Endothelial cell of umbilical vein (primary cell): Measurements from ENCODE around the gene NEU4. TPM values are rescaled to one million over a fixed set of nuclear protein-coding genes. Genes with fewer than 3 reads are reported as not detected.

ENCODE experiments used
- BruUV-seq: library from RNA; stranded (reverse); fragments of 400-500 nt; replicated peaks from 2 replicates; lab custom pipeline; 2021; lab: Mats Ljungman, UMichigan
- CTCF ChIA-PET: fragments of 300-600, 350-600 bp; sonication (Branson Sonifier 250); formaldehyde crosslinking; loops from one replicate; lab custom pipeline; 2021; ENCODE audit warnings: antibody characterized with exemption, inconsistent platforms; lab: Charles Lee
- POLR2A ChIA-PET: fragments of 300-600, 350-600 bp; sonication (Branson Sonifier 250); formaldehyde crosslinking; loops from one replicate; lab custom pipeline; 2021; ENCODE audit warnings: antibody characterized with exemption, inconsistent platforms; lab: Charles Lee
- DNase-seq: peaks from one replicate; pipeline ENCODE4 v3.0.0-alpha.2; 2011; ENCODE audit warnings: low read depth, low spot score
- FAIRE-seq: peaks from 2 replicates; lab custom pipeline; 2011; peaks lifted over from hg19 to GRCh38; lab: Jason Lieb, UNC
- H2AFZ ChIP-seq: 2 replicates; pipeline ENCODE4 v1.6.0; 2012; ENCODE audit warnings: low read depth, low read length, control low read depth, inconsistent platforms
- H3K27ac ChIP-seq: 2 replicates; pipeline ENCODE4 v1.5.1; 2011; ENCODE audit warnings: low read depth, mild to moderate bottlenecking, control low read depth, low read length, moderate library complexity; ENCODE audit not compliant: insufficient read depth
- H3K27me3 ChIP-seq, 2 experiments: 2 replicates each; pipeline versions ENCODE4 v1.6.0 to v1.6.1; 2011; ENCODE audit warnings: low read length in 2 of 2, mixed read lengths in 1 of 2; ENCODE audit not compliant: control insufficient read depth in 2 of 2, insufficient read depth in 2 of 2
- H3K36me3 ChIP-seq, 2 experiments: 2 replicates in 1 of 2; 3 replicates in 1 of 2; pipeline ENCODE4 v1.5.1; 2011; ENCODE audit warnings: low read length in 2 of 2, mild to moderate bottlenecking in 1 of 2, moderate library complexity in 1 of 2; ENCODE audit not compliant: control insufficient read depth in 2 of 2, insufficient read depth in 2 of 2; ENCODE audit errors: extremely low read depth in 1 of 2
- H3K4me1 ChIP-seq: 3 replicates; pipeline ENCODE4 v1.5.1; 2011; ENCODE audit warnings: mild to moderate bottlenecking, low read length; ENCODE audit not compliant: control insufficient read depth, insufficient read depth; ENCODE audit errors: extremely low read depth
- H3K4me2 ChIP-seq: 2 replicates; pipeline ENCODE4 v1.6.1; 2011; ENCODE audit warnings: low read length, control low read depth, mixed read lengths; ENCODE audit not compliant: insufficient read depth
- H3K4me3 ChIP-seq, 3 experiments: fragments of 200-600 bp in 1 of 3; sonication (generic), shearing (Covaris generic) in 1 of 3; replicated peaks in 1 of 3; 2 replicates each; pipeline ENCODE4 v1.5.1; 2011 to 2016; ENCODE audit warnings: control low read depth in 3 of 3, low read length in 3 of 3, mild to moderate bottlenecking in 2 of 3, inconsistent platforms in 1 of 3, low read depth in 1 of 3, moderate library complexity in 1 of 3; ENCODE audit not compliant: insufficient read depth in 1 of 3
- H3K79me2 ChIP-seq: 2 replicates; pipeline ENCODE4 v1.6.0; 2012; ENCODE audit warnings: low read length, inconsistent platforms; ENCODE audit not compliant: control insufficient read depth, insufficient read depth
- H3K9ac ChIP-seq: replicated peaks from 2 replicates; pipeline ENCODE3; 2011; ENCODE audit warnings: low read length, control low read depth; ENCODE audit not compliant: insufficient read depth; ENCODE audit errors: extremely low read depth
- H3K9me1 ChIP-seq: replicated peaks from 3 replicates; pipeline ENCODE4 v1.6.0; 2011; ENCODE audit warnings: mild to moderate bottlenecking, low read length; ENCODE audit not compliant: control insufficient read depth, insufficient read depth; ENCODE audit errors: extremely low read depth
- H3K9me3 ChIP-seq: replicated peaks from 2 replicates; pipeline ENCODE4 v1.5.1; 2012; ENCODE audit warnings: low read length, inconsistent platforms; ENCODE audit not compliant: control insufficient read depth, insufficient read depth
- H4K20me1 ChIP-seq: replicated peaks from 2 replicates; pipeline ENCODE3; 2011; ENCODE audit warnings: mild to moderate bottlenecking, low read length; ENCODE audit not compliant: control insufficient read depth, insufficient read depth; ENCODE audit errors: extremely low read depth
- CTCF ChIP-seq, 2 donors: IDR thresholded peaks; 1 replicate in 1 of 2; 2 replicates in 1 of 2; pipeline ENCODE4 v1.5.1; 2011; ENCODE audit warnings: low read length in 2 of 2, mild to moderate bottlenecking in 2 of 2, moderate library complexity in 2 of 2, control low read depth in 1 of 2, inconsistent platforms in 1 of 2, low read depth in 1 of 2; ENCODE audit not compliant: insufficient read depth in 1 of 2; ENCODE audit errors: extremely low read depth in 1 of 2
- EZH2 ChIP-seq: IDR thresholded peaks from 2 replicates; pipeline ENCODE4 v1.6.1; 2012; ENCODE audit warnings: borderline replicate concordance, low read depth, mild to moderate bottlenecking, moderate library complexity, low read length, inconsistent platforms; ENCODE audit not compliant: severe bottlenecking
- FOS ChIP-seq: IDR thresholded peaks from 2 replicates; pipeline ENCODE4 v1.6.1; 2011; ENCODE audit warnings: mild to moderate bottlenecking, low read length, moderate library complexity, borderline replicate concordance; ENCODE audit not compliant: insufficient read depth
- GATA2 ChIP-seq: IDR thresholded peaks from 2 replicates; pipeline ENCODE4 v1.7.0; 2011; ENCODE audit warnings: low read depth, mild to moderate bottlenecking, moderate library complexity, mixed read lengths, low read length; ENCODE audit not compliant: insufficient read length, insufficient read depth
- JUN ChIP-seq: IDR thresholded peaks from 2 replicates; pipeline ENCODE4 v1.6.1; 2011; ENCODE audit warnings: borderline replicate concordance, low read depth; ENCODE audit not compliant: insufficient read length, insufficient read depth
- POLR2A ChIP-seq: IDR thresholded peaks from 2 replicates; pipeline ENCODE4 v1.6.1; 2012; ENCODE audit warnings: low read depth, mild to moderate bottlenecking, control low read depth, low read length
- POLR2AphosphoS5 ChIP-seq: IDR thresholded peaks from 2 replicates; pipeline ENCODE4 v1.6.1; 2012; ENCODE audit warnings: low read depth, mild to moderate bottlenecking, control low read depth, low read length, moderate library complexity; ENCODE audit not compliant: insufficient read depth
- dilution Hi-C: fragments of 300-500 bp; cut with MboI; formaldehyde crosslinking; loops from one replicate; pipeline ENCODE4 v1.15.0; 2019; ENCODE audit warnings: low sequenced_read_pairs; ENCODE audit not compliant: extremely low pct_ligation_motif_present
- intact Hi-C: fragments of 100-400 bp; cut with micrococcal nuclease; formaldehyde crosslinking; loops from one replicate; pipeline ENCODE4 v1.10.0; 2022
- polyA plus RNA-seq, 4 experiments: library from polyadenylated mRNA; depleted of rRNA in 3 of 4; stranded (reverse) in 3 of 4; unstranded in 1 of 4; fragments of >200 nt; gene quantifications; 2 replicates each; pipeline versions ENCODE4 v1.2.1 to v1.2.3, GENCODE V29; 2011 to 2012; ENCODE audit warnings: missing spikeins in 1 of 4
- total RNA-seq: library from RNA; stranded (reverse); gene quantifications from 2 replicates; pipeline ENCODE4 v1.2.3, GENCODE V29; 2021
- TF ChIP-seq, protein P1 (sequence below): IDR thresholded peaks from 2 replicates; pipeline ENCODE4 v1.6.1; 2011; ENCODE audit not compliant: insufficient read depth, insufficient read length

The NEU4 gene
- total and polyA plus RNA-seq, 2 donors (not counting 3 experiments of a cell fraction or from before 2014, with no cell fraction given) = not detected

- Histone ChIP-seq H3K36me3 (peaks cover 0 to 2% of the 10 kb centered on the region in 2 experiments), H3K4me3 (no peak overlapping the region), H3K9me1 (no peaks in the 10 kb centered on the region), H2AFZ (no peak overlapping the region), H3K4me1 (peaks cover 5% of the 10 kb centered on the region), H3K9ac (no peak overlapping the region), H4K20me1 (no peaks in the 10 kb centered on the region), H3K79me2 (no peaks in the 10 kb centered on the region), H3K27ac (no peak overlapping the region), H3K9me3 (no peaks in the 10 kb centered on the region), H3K27me3 (no peaks in the 10 kb centered on the region), H3K4me2 (no peak overlapping the region)
- no peak for DNase-seq
- ChIA-PET CTCF (interaction anchor here (1.2 kb wide), 1 partner anchor 33 kb away, joined by 4 read pairs; no protein-coding TSS in a partner anchor), POLR2A (no interaction called here)
- no TSS peak for BruUV-seq
- dilution Hi-C loops (no loop called here), intact Hi-C loops (no loop called here)
- no peak for FAIRE-seq
- no peak for TF ChIP-seq POLR2AphosphoS5
- TF ChIP-seq GATA2 = no peak
- TF ChIP-seq EZH2 = no peak
- TF ChIP-seq CTCF (IDR thresholded peaks at IDR 0.05; ENCODE audit: extremely low read depth in 1 of 2, insufficient read depth in 1 of 2, low read depth in 1 of 2, low read length in 2 of 2) = no peak
- no peak for TF ChIP-seq FOS
- TF ChIP-seq, protein P1, sequence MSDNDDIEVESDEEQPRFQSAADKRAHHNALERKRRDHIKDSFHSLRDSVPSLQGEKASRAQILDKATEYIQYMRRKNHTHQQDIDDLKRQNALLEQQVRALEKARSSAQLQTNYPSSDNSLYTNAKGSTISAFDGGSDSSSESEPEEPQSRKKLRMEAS = no peak
- TF ChIP-seq JUN = no peak
- no peak for TF ChIP-seq POLR2A
These were observed 38.1 kb upstream of the NEU4 start for GRCh38 chr2:241770936-241771285.
